ENCODE measurements around the gene LRRTM3.

LRRTM3 gene

GRCh38 chr10:67033878-67034277 lies 108.0 kb downstream of the LRRTM3 start:
- DNase-seq = no peak

- peak; percentile 2 to 21 for DNase-seq
Observed at GRCh38 chr10:67036808-67037207, 111.0 kb downstream of the LRRTM3 start.

- DNase-seq = no peak
Observed at GRCh38 chr10:67043041-67043440, 117.2 kb downstream of the LRRTM3 start.

- DNase-seq = no peak
Observed at GRCh38 chr10:67045404-67045803, 119.6 kb downstream of the LRRTM3 start.

GRCh38 chr10:67046507-67046906 lies 120.7 kb downstream of the LRRTM3 start:
- no peak for DNase-seq

GRCh38 chr10:67049988-67050387 lies 124.2 kb downstream of the LRRTM3 start:
- no peak for DNase-seq

- no peak for DNase-seq
Observed at GRCh38 chr10:67050415-67050814, 124.6 kb downstream of the LRRTM3 start.

GRCh38 chr10:67072654-67073053 lies 146.8 kb downstream of the LRRTM3 start:
- DNase-seq = no peak

GRCh38 chr10:67075491-67075971 lies 149.7 kb downstream of the LRRTM3 start:
- no peak for DNase-seq

- no peak for DNase-seq
Observed at GRCh38 chr10:67076144-67076543, 150.3 kb downstream of the LRRTM3 start.

GRCh38 chr10:67077376-67077775 lies 151.5 kb downstream of the LRRTM3 start:
- no peak for DNase-seq

- no peak for DNase-seq
Observed at GRCh38 chr10:67079126-67079525, 153.3 kb downstream of the LRRTM3 start.

- DNase-seq = no peak
Observed at GRCh38 chr10:67086327-67087134, 160.7 kb downstream of the LRRTM3 start.

- no peak for DNase-seq
Observed at GRCh38 chr10:67087135-67087425, 161.2 kb downstream of the LRRTM3 start.

GRCh38 chr10:67088036-67088435 lies 162.2 kb downstream of the LRRTM3 start:
- no peak for DNase-seq

- DNase-seq = no peak
Observed at GRCh38 chr10:67095531-67095930, 169.7 kb downstream of the LRRTM3 start.

GRCh38 chr10:67098461-67098860 lies 172.6 kb downstream of the LRRTM3 start:
- no peak for DNase-seq

GRCh38 chr10:67100951-67101350 lies 175.1 kb downstream of the LRRTM3 start:
- DNase-seq = no peak

- no peak for DNase-seq
Observed at GRCh38 chr10:67107670-67108069, 181.8 kb downstream of the LRRTM3 start.

- DNase-seq = no peak
Observed at GRCh38 chr10:67110286-67110685, 184.4 kb downstream of the LRRTM3 start.

GRCh38 chr10:67112765-67113164 lies 186.9 kb downstream of the LRRTM3 start:
- no peak for DNase-seq

GRCh38 chr10:67114945-67115344 lies 189.1 kb downstream of the LRRTM3 start:
- DNase-seq = no peak

GRCh38 chr10:67115972-67116371 lies 190.1 kb downstream of the LRRTM3 start:
- no peak for DNase-seq

GRCh38 chr10:67119651-67120050 lies 193.8 kb downstream of the LRRTM3 start:
- DNase-seq = no peak

- no peak for DNase-seq
Observed at GRCh38 chr10:67127441-67127840, 201.6 kb downstream of the LRRTM3 start.
